Esophagus muscularis mucosa (tissue), 4 donors: ENCODE results near the gene ALX3. TPM values are rescaled to one million over a fixed set of nuclear protein-coding genes. Genes with fewer than 3 reads are reported as not detected.

Experiments
- DNase-seq: peaks from one replicate; pipeline ENCODE4 v3.0.0-alpha.2; 2017; ENCODE audit errors: extremely low spot score
- H3K27ac ChIP-seq, 4 donors: fragments of 200-600 bp; sonication (generic); replicated peaks in 1 of 4; 1 replicate in 3 of 4; 2 replicates in 1 of 4; pipeline ENCODE4 v1.5.1; 2016 to 2019; ENCODE audit warnings: mild to moderate bottlenecking in 1 of 4
- H3K27me3 ChIP-seq, 4 donors: fragments of 200-600 bp; sonication (generic); one replicate each; pipeline versions ENCODE4 v1.5.1 to v1.6.0; 2016 to 2019
- H3K36me3 ChIP-seq, 4 donors: fragments of 200-600 bp; sonication (generic); one replicate each; pipeline ENCODE4 v1.5.1; 2016 to 2019
- H3K4me1 ChIP-seq, 4 donors: fragments of 200-600 bp; sonication (generic); one replicate each; pipeline ENCODE4 v1.5.1; 2016 to 2019
- H3K4me3 ChIP-seq, 4 donors: fragments of 200-600 bp; sonication (generic); 1 replicate in 2 of 4; 2 replicates in 2 of 4; pipeline ENCODE4 v1.5.1; 2016 to 2019; ENCODE audit warnings: mild to moderate bottlenecking in 4 of 4, moderate library complexity in 1 of 4
- H3K9me3 ChIP-seq, 4 donors: fragments of 200-600 bp; sonication (generic); 1 replicate in 3 of 4; 2 replicates in 1 of 4; pipeline ENCODE4 v1.5.1; 2016 to 2019
- CTCF ChIP-seq, 3 experiments: fragments of 200-600 bp in 2 of 3; fragments of 450-650 bp in 1 of 3; sonication (generic) in 2 of 3; IDR thresholded peaks; one replicate each; pipeline ENCODE4 v1.5.1; 2017 to 2019; ENCODE audit warnings: antibody characterized with exemption in 3 of 3, mild to moderate bottlenecking in 2 of 3, moderate library complexity in 1 of 3
- EP300 ChIP-seq: sonication (generic); formaldehyde crosslinking; IDR thresholded peaks from one replicate; pipeline ENCODE4 v1.6.1; 2017; ENCODE audit warnings: antibody characterized with exemption
- POLR2A ChIP-seq: fragments of 450-650 bp; IDR thresholded peaks from one replicate; pipeline ENCODE4 v1.6.1; 2017; ENCODE audit warnings: antibody characterized with exemption, moderate library complexity, mild to moderate bottlenecking, low read depth
- POLR2AphosphoS5 ChIP-seq, 2 donors: sonication (generic); formaldehyde crosslinking; IDR thresholded peaks; one replicate each; pipeline ENCODE4 v1.6.1; 2017; ENCODE audit warnings: antibody characterized with exemption in 2 of 2
- WGBS: methylation state at CpG from one replicate; pipeline ENCODE4 v1.1.5; 2018; 5-methylcytosine and 5-hydroxymethylcytosine counted together
- intact Hi-C: fragments of 100-400 bp; cut with DNase I; formaldehyde crosslinking; loops from one replicate; pipeline ENCODE4 v1.15.1; 2023
- total RNA-seq, 4 donors: library from RNA; depleted of rRNA; stranded (reverse); fragments of >200 nt; gene quantifications; one replicate each; pipeline versions ENCODE4 v1.1.0 to v1.2.1, GENCODE V29; 2016

Gene ALX3
- total RNA-seq = not detected

- Histone ChIP-seq H3K27ac (no peak within 1 kb of the TSS), H3K36me3 (no peaks in the 10 kb centered on the region), H3K9me3 (no peaks in the 10 kb centered on the region), H3K4me3 (peak within 1 kb of the TSS; percentile 29 to 41 (median 38)), H3K4me1 (peaks cover 21 to 36% (median 35%) of the 10 kb centered on the region in 4 donors), H3K27me3 (peaks cover 8 to 91% (median 49%) of the 10 kb centered on the region in 4 donors)
- WGBS = 69% methylated on average over 2 of the region's 27 CpGs
- no peak for TF ChIP-seq POLR2AphosphoS5 (IDR thresholded peaks at IDR 0.05)
- intact Hi-C loops = no loop called here
- DNase-seq = no peak
Observed at GRCh38 chr1:110070671-110071242, at the start of gene ALX3. TSS of gene ALX3 (minus strand) at chr1:110070672. CDS start at chr1:110070612, 60 bp downstream.

DNA sequence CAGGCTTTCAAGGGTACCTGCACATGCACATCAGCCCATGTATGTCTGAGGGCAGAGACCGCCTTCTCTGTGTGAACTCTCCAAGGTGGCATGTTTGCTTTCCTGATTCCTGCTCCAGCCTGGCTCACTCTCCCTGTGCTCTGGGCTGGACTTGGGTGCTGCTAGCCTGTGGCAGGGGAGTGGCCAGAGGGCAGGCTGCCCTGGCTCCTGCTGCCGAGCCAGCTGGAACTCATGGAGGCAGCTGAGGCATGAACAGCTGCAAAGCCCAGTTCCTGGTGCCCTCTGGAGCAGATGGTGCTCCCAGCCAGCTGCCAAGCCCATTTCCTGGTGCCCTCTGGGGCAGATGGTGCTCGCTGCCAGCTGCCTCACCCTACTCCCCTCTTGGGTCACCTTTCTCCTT is 49.4 kb upstream of the ALX3 start:
- DNase-seq = no peak
- intact Hi-C loops = no loop called here
- peaks cover 0 to 5% (median 0%) of the 10 kb centered on the region in 4 donors for H3K9me3 ChIP-seq
- TF ChIP-seq EP300 (no peak), CTCF (IDR thresholded peaks at IDR 0.05) (no peak), POLR2AphosphoS5 (IDR thresholded peaks at IDR 0.05) (no peak), POLR2A (no peak)
- WGBS = 91% methylated on average over 2 of the region's 3 CpGs
- H3K27ac ChIP-seq = no peak overlapping the region
- H3K36me3 ChIP-seq = no peaks in the 10 kb centered on the region
- H3K4me3 ChIP-seq = no peak overlapping the region
- no peaks in the 10 kb centered on the region for H3K4me1 ChIP-seq
- peaks cover 0 to 18% (median 0%) of the 10 kb centered on the region in 4 donors for H3K27me3 ChIP-seq

DNA sequence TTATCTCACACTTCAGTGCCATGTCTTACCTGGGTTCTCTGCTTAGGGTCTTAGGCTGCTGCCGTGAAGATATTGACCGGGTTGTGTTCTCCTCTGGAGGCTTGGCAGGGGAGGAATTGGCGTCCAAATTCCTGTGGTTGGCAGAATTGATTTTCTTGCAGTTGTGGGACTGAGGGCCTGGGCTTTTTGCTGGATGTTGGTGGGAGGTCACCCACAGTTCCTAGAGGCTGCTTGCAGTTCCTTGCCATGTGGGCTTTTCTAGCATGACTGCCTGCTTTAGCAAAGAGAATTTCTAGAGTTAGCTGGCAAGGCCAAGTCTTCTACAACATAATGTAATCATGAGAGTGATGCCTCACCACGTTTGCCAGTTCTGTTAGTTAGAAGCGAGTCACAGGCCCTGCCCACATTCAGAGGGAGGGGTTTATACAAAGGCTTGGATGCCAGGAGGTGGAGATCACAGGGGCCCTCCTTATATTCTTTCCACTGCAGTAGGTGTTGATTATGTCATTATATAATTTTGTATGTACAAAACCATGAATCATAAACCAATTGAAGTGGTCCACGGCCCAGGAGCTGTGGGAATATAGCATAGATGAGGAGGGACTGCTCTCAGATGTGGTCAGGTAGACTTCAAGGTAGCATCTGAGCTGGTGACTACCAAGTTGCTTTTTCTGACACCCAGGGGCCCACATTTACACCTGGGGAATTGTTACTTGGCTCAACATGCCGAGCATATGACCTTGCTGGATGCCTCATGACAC is 48.3 kb upstream of the ALX3 start:
- peaks cover 0 to 26% (median 0%) of the 10 kb centered on the region in 4 donors for H3K27me3 ChIP-seq
- no peak for DNase-seq
- whole genome bisulfite sequencing = 65% methylated on average over 7 of the region's 7 CpGs
- no peak overlapping the region for H3K27ac ChIP-seq
- H3K9me3 ChIP-seq = peaks cover 0 to 4% (median 0%) of the 10 kb centered on the region in 4 donors
- no peak overlapping the region for H3K4me3 ChIP-seq
- no peaks in the 10 kb centered on the region for H3K4me1 ChIP-seq
- intact Hi-C loops = no loop called here
- TF ChIP-seq EP300 = no peak
- TF ChIP-seq POLR2A = no peak
- no peak for TF ChIP-seq POLR2AphosphoS5 (IDR thresholded peaks at IDR 0.05)
- TF ChIP-seq CTCF (IDR thresholded peaks at IDR 0.05) = no peak
- no peaks in the 10 kb centered on the region for H3K36me3 ChIP-seq

DNA sequence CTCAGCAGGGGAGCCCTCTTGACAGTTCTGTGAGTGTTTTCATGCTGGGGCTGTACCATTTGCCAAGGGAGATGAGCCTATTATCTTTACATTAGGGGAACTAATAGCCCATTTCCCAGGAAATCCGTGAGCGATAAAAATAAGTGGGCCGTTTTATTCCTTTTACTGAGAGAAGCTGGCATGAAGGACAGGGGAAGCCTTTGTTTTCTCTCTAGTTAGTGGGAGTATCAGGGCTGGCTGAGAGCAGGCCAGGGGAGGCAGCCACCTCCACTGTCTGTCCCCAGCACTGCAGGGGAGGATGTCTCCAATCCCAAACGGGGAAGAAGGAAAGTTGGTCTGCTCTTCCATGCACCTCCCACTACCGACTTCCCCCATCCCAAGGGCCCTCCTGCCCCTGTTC is 44.3 kb upstream of the ALX3 start:
- DNase-seq = no peak
- H3K27ac ChIP-seq = no peak overlapping the region
- intact Hi-C loops = no loop called here
- no peaks in the 10 kb centered on the region for H3K4me1 ChIP-seq
- no peak for TF ChIP-seq POLR2AphosphoS5 (IDR thresholded peaks at IDR 0.05)
- H3K4me3 ChIP-seq = no peak overlapping the region
- peaks cover 0 to 26% (median 0%) of the 10 kb centered on the region in 4 donors for H3K27me3 ChIP-seq
- H3K9me3 ChIP-seq = no peaks in the 10 kb centered on the region
- no peaks in the 10 kb centered on the region for H3K36me3 ChIP-seq
- WGBS = 43% methylated on average over 5 of the region's 5 CpGs

DNA sequence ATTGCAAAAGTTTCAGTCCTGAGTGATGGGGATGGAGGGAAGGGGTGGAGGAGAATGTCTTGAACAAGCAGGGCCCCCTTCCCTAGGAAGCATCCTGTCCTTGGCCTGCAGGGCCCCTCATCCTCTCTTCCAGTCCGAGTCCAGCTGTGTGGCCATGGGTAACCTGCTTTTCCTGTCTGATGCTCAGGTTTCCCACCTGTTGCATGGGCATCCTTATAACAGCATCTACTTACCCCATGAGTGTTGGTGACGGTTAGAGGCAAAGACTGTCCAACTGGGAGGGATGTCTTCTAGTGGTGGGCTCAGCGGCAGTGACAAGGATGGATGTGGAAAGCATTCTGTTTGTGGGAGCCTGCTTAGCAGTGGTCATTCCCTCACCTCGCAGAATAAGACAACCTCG is 43.7 kb upstream of the ALX3 start:
- intact Hi-C loops = no loop called here
- DNase-seq = no peak
- H3K36me3 ChIP-seq = no peaks in the 10 kb centered on the region
- peaks cover 0 to 26% (median 0%) of the 10 kb centered on the region in 4 donors for H3K27me3 ChIP-seq
- 77% methylated on average over 4 of the region's 5 CpGs for WGBS
- H3K27ac ChIP-seq = no peak overlapping the region
- H3K4me1 ChIP-seq = no peaks in the 10 kb centered on the region
- no peak for TF ChIP-seq CTCF (IDR thresholded peaks at IDR 0.05)
- TF ChIP-seq POLR2AphosphoS5 (IDR thresholded peaks at IDR 0.05) = no peak
- no peak for TF ChIP-seq POLR2A
- no peak for TF ChIP-seq EP300
- no peaks in the 10 kb centered on the region for H3K9me3 ChIP-seq
- no peak overlapping the region for H3K4me3 ChIP-seq
